ENCODE measurements around the gene ENO1. TPM values are rescaled to one million over a fixed set of nuclear protein-coding genes. Genes with fewer than 3 reads are reported as not detected.
"Not testable (repeated sequence)": the region's sequence is repeated elsewhere in the genome, so short reads cannot be mapped to it uniquely, and the experiment has no call there.

Gene ENO1
- total RNA-seq, 4 donors from 2014 or later = 453 to 1,066 (median 553) TPM

DNA sequence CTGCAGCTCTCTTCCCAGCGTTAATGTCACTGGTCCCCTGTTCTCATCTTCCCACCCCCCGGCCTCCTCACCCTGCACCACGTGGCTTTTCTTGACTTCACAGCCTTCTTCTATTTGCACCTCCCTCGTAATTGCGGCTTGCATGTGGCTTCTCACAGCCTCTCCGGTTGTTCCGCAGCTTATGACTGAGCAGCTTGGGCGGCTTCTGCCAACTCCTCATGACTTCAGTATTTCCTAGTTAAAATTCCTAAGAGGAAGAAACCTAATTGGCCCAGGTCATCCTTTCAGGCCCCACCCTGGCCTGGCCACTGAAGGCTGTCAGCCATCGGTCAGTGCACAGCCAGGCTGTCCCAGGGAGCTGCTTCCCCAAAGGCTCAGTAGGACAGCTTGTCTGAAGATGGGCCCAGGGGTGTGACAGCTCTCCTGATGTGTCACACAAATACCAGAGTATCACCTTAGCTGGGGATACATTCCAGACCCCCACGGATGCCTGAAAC is 52.5 kb downstream of the ENO1 start:
- Histone ChIP-seq H3K4me3 (no peak overlapping the region), H3K27ac (no peak overlapping the region), H3K36me3 (no peaks in the 10 kb centered on the region), H3K4me1 (peaks cover 0 to 30% (median 4%) of the 10 kb centered on the region in 3 donors), H3K9me3 (no peaks in the 10 kb centered on the region), H3K27me3 (no peaks in the 10 kb centered on the region)
- TF ChIP-seq, protein P1, sequence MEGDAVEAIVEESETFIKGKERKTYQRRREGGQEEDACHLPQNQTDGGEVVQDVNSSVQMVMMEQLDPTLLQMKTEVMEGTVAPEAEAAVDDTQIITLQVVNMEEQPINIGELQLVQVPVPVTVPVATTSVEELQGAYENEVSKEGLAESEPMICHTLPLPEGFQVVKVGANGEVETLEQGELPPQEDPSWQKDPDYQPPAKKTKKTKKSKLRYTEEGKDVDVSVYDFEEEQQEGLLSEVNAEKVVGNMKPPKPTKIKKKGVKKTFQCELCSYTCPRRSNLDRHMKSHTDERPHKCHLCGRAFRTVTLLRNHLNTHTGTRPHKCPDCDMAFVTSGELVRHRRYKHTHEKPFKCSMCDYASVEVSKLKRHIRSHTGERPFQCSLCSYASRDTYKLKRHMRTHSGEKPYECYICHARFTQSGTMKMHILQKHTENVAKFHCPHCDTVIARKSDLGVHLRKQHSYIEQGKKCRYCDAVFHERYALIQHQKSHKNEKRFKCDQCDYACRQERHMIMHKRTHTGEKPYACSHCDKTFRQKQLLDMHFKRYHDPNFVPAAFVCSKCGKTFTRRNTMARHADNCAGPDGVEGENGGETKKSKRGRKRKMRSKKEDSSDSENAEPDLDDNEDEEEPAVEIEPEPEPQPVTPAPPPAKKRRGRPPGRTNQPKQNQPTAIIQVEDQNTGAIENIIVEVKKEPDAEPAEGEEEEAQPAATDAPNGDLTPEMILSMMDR (IDR thresholded peaks at IDR 0.05) = no peak
- TF ChIP-seq EP300 (IDR thresholded peaks at IDR 0.05) = no peak
- no peak for TF ChIP-seq POLR2AphosphoS5 (IDR thresholded peaks at IDR 0.05)
- TF ChIP-seq POLR2A (IDR thresholded peaks at IDR 0.05) = no peak
- ATAC-seq = peak; percentile 53
- 67 to 86% methylated on average over 6 to 9 of the region's 10 CpGs for WGBS, 2 donors (ENCODE audit: low coverage in 1 of 2)

DNA sequence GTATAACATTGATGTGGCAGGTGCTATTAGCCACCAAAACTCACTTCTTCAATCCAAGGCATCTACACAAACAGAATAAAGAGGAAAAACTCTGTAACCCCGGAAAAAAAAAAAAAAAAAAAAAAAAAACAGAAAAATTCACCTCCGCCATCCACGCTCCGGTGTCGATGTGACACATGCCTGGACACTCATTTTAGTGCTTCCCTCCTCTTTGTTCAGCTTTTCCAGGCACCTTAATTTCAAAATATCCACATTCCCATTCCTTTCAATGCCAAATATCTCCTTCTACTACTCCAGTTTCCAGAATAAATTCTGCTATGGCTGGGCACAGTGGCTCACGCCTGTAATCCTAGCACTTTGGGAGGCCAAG is 55.2 kb downstream of the ENO1 start:
- TF ChIP-seq, protein P1 (IDR thresholded peaks at IDR 0.05) = no peak
- TF ChIP-seq POLR2AphosphoS5 (IDR thresholded peaks at IDR 0.05) (no peak), POLR2A (IDR thresholded peaks at IDR 0.05) (no peak), EP300 (IDR thresholded peaks at IDR 0.05) (no peak)

DNA sequence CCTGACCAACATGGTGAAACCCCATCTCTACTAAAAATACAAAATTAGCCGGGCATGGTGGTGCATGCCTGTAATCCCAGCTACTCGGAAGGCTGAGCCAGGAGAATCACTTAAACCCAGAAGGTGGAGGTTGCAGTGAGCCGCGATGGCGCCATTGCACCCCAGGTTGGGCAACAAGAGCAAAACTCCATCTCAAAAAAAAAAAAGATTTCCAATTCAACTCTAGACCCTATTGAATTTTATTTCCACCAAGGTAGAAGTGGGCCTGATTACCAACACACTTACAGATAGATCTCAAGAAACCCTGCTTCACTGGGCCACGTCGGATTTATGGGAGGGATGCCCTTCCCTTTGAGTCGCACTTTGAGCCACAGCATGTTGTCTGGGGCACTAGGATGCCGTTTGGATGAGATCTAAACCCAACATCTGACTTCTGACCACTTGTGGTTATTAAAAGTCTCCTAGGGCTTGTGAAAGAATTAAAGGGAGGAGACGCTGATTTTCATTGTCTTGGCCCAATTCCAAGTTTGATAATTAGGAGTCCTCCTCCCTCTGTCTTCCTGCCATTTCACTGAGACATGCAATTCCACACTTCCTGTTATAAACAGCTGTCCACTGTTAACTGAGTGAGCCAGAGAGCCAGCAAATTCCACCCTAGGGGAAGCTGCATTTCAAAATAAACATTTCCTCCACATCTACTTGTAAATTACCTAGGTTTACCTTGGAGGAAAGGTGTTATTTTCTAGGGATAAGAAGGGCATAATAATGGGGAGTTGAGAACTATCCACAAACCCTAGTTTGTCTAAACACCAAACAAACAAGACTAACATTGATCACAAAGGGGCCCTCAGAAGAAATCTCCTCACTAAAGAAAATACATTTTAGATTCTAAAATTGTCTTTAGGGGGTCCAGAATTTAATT is 55.9 kb downstream of the ENO1 start:
- H3K27me3 ChIP-seq = no peaks in the 10 kb centered on the region
- no peak overlapping the region for H3K4me3 ChIP-seq
- TF ChIP-seq POLR2AphosphoS5 (IDR thresholded peaks at IDR 0.05) = peak; percentile 26
- TF ChIP-seq, protein P1 (IDR thresholded peaks at IDR 0.05) = no peak
- WGBS, 2 donors (ENCODE audit: low coverage in 1 of 2) = 61 to 64% methylated on average over 7 to 10 of the region's 10 CpGs
- H3K36me3 ChIP-seq = no peaks in the 10 kb centered on the region
- ATAC-seq = peak; percentile 70
- H3K27ac ChIP-seq = peak overlapping the region in 3 of 4 donors; percentile 14 to 54 (median 37)
- H3K4me1 ChIP-seq = peaks cover 0 to 33% (median 4%) of the 10 kb centered on the region in 3 donors
- H3K9me3 ChIP-seq = no peaks in the 10 kb centered on the region

More for the DNA sequence above, 55.2 kb downstream of the ENO1 start:
- H3K9me3 ChIP-seq = no peaks in the 10 kb centered on the region
- no peak overlapping the region for H3K4me3 ChIP-seq
- ATAC-seq = no peak
- H3K4me1 ChIP-seq = peaks cover 0 to 31% (median 4%) of the 10 kb centered on the region in 3 donors
- WGBS, 2 donors (ENCODE audit: low coverage in 1 of 2) = 44 to 52% methylated on average over 3 to 6 of the region's 6 CpGs
- peak overlapping the region in 2 of 4 donors; percentile 17 to 54 for H3K27ac ChIP-seq
- H3K36me3 ChIP-seq = no peaks in the 10 kb centered on the region
- H3K27me3 ChIP-seq = no peaks in the 10 kb centered on the region

DNA sequence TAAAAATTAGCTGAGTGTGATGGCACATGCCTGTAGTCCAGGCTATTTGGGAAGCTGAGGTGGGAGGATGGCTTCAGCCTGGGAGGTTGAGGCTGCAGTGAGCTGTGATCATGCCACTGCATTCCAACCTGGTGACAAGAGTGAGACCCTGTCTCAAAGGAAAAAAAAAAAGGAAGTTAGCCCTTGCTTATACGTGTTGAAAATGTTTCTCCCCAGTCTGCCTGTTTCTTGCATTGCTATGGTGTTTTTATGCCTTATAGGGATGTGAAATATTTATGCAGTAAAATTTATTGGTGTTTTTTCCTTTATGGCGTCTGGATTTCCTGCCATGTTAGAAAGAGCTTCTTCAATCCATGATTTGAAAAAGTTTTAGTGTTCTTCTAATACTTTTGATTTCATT is 57.4 kb downstream of the ENO1 start:
- 68 to 88% methylated on average over 2 of the region's 2 CpGs for WGBS, 2 donors (ENCODE audit: low coverage in 1 of 2)
- H3K4me1 ChIP-seq = peaks cover 0 to 35% (median 4%) of the 10 kb centered on the region in 3 donors
- H3K4me3 ChIP-seq = no peak overlapping the region
- ATAC-seq = no peak
- H3K9me3 ChIP-seq = no peaks in the 10 kb centered on the region
- H3K36me3 ChIP-seq = no peaks in the 10 kb centered on the region
- H3K27me3 ChIP-seq = no peaks in the 10 kb centered on the region
- no peak overlapping the region for H3K27ac ChIP-seq
- TF ChIP-seq, protein P1 (IDR thresholded peaks at IDR 0.05) = no peak
- TF ChIP-seq POLR2AphosphoS5 (IDR thresholded peaks at IDR 0.05) (no peak), EP300 (IDR thresholded peaks at IDR 0.05) (no peak), POLR2A (IDR thresholded peaks at IDR 0.05) (no peak)

DNA sequence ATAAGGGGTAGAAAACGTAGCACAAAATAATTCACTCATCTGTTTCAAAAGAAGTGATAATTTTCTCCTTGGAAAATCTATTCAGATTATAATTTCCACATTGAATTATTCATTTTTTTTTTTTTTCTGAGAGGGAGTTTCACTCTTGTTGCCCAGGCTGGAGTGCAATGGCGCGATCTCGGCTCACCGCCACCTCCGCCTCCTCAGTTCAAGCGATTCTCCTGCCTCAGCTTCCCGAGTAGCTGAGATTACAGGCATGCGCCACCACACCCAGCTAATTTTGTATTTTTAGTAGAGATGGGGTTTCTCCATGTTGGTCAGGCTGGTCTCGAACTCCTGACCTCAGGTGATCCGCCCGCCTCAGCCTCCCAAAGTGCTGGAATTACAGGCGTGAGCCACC is 59.7 kb downstream of the ENO1 start:
- H3K4me3 ChIP-seq = peak overlapping the region in 1 of 2 donors; percentile 84
- not testable (repeated sequence) for H3K36me3 ChIP-seq, H3K27me3 ChIP-seq, ATAC-seq, H3K9me3 ChIP-seq
- WGBS, 2 donors (ENCODE audit: low coverage in 1 of 2) = 79 to 88% methylated on average over 5 to 11 of the region's 13 CpGs
- peak overlapping the region; percentile 83 to 98 (median 96) for H3K27ac ChIP-seq
- peaks cover 0 to 56% (median 8%) of the 10 kb centered on the region in 3 donors for H3K4me1 ChIP-seq
